NCI-H2227 (cell line): ENCODE measurements around the gene MRPL19.
"Not testable (repeated sequence)": the region's sequence is repeated elsewhere in the genome, so short reads cannot be mapped to it uniquely, and the experiment has no call there.

Source experiments
- DNase-seq: peaks from one replicate; lab custom pipeline; 2025; ENCODE audit not compliant: unreplicated experiment; lab: John Stamatoyannopoulos, UW

Gene MRPL19

DNA sequence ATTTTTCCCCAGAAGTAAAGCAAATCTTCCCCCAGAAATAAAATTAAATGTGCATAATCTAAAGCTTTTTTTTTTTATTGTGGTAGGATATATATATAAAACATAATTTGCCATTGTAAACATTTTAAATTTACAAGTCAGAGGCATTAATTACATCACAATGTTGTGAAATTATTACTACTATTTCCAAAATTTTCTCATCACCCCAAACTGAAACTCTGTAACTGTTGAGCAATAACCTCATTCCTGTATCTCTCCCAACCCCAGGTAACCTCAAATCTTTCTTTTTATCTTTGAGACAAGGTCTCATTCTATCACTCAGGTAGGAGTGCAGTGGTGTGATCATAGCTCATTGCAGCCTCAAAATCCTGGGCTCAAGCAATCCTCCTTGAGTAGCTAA, 11.2 kb downstream of the MRPL19 start:
- DNase-seq = no peak

DNA sequence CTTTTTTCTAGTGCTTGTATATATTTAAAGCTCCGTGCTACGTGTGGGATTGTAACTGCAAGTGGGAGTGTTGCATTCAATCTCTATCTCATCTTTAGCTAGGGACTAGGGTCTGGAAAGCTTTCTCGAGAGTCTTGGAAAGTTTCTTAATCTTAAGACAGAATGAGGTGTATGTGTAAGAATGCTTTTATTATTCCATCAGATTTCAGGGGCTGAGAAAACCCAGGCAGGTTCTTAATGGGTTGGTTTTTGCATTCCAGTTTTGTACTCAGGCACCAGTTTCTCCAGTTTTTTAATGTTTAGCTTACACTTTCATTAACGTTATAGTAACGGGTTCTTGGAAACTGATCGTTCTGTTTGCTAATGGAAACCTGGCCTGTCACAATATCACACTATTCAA, 20.3 kb downstream of the MRPL19 start:
- DNase-seq = no peak

- DNase-seq = no peak
Observed at GRCh38 chr2:75667884-75668283, 21.3 kb downstream of the MRPL19 start.

DNA sequence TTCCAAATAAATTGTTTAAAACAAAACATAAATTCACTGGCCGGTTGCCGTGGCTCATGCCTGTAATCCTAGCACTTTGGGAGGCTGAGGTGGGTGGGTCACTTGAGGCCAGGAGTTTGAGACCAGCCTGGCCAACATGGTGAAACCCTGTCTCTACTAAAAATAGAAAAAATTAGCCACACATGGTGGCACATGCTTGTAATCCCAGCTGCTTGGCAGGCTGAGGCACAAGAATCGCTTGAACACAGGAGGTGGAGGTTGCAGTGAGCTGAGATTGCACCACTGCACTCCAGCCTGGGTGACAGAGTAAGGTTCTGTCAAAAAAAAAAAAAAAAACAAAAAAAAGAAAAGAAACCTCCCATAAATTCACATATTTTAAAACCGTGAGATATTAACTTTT, 28.8 kb downstream of the MRPL19 start:
- DNase-seq = not testable (repeated sequence)

DNA sequence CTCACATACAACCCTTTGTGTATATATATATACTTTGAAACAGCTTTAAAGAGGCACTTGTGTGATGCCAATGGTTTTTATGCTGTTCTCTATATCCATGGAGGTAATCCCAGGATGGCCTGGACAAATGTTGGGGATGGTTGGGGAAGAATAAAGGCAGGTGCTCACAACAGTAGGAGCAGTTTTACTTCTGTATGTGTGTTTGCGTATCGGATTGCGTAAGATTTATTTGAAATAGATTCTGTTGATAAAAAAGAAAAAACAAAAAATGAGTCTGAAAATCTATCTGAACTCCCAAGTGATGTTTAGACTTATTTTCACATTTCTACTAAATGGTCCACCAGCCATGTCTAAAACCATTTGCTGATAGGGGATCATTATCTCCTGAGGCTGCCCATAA, 29.3 kb downstream of the MRPL19 start:
- no peak for DNase-seq

- no peak for DNase-seq
Observed at GRCh38 chr2:75676464-75676863, 29.9 kb downstream of the MRPL19 start.

GRCh38 chr2:75679556-75679955, 33.0 kb downstream of the MRPL19 start:
- DNase-seq = no peak

GRCh38 chr2:75680402-75680801, 33.8 kb downstream of the MRPL19 start:
- no peak for DNase-seq

- not testable (repeated sequence) for DNase-seq
Observed at GRCh38 chr2:75683430-75683829, 36.8 kb downstream of the MRPL19 start.

GRCh38 chr2:75688196-75688595, 41.6 kb downstream of the MRPL19 start:
- no peak for DNase-seq

DNA sequence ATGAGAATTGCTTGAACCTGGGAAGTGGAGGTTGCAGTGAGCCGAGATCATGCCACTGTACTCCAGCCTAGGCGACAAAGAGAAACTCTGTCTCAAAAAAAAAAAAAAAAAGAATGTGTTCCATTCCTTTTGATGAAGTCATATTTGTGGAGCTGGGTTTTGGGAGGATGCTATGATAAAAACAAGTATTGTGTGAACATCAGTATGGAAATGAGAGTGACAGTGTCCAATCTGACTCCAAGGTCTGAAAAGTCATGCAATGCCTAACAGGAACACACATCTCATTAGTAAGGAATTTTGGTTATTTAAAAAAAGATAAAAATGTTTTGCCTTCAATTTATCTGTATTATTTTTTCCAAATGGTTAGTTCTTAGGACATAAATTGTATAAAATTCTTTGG, 52.3 kb downstream of the MRPL19 start:
- no peak for DNase-seq

GRCh38 chr2:75702593-75702992, 56.0 kb downstream of the MRPL19 start:
- no peak for DNase-seq

- DNase-seq = no peak
Observed at GRCh38 chr2:75703589-75704287, 57.2 kb downstream of the MRPL19 start.

DNA sequence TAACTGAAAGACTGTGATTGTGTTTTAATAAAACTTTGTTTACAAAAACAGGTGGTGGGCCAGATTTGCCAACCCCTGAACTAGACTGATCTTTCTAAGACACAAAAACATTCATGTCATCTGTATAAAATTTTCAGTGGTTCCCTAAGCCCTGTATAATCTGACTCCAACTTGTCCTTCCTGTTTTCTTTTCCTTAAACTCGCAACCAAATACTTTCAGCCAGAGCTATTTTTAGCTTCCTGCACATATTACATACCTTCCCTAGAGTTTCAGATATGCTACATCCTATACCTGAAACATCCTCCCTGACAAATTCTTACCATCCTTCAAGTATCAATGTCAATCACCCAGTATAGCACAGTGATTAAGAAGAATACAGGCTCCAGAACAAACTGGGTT, 59.3 kb downstream of the MRPL19 start:
- no peak for DNase-seq

GRCh38 chr2:75707901-75708300, 61.3 kb downstream of the MRPL19 start:
- DNase-seq = no peak

DNA sequence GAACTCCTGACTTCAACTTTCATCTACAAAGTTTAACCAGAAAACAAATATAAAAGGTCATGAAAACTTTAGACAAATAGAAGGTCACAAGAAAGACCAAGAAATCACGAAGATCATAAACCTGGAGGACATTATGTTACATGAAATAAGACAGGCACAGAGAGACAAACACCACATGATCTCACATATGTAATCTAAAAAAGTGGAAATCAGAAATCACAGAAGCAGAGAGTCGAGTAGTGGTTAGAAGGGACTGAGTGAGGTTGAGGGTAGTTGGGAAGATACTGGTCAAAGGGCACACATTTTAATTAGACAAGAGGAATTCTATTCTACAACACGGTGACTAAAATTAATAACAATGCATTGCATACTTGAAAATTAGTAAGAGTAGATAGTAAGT, 62.7 kb downstream of the MRPL19 start:
- DNase-seq = no peak

DNA sequence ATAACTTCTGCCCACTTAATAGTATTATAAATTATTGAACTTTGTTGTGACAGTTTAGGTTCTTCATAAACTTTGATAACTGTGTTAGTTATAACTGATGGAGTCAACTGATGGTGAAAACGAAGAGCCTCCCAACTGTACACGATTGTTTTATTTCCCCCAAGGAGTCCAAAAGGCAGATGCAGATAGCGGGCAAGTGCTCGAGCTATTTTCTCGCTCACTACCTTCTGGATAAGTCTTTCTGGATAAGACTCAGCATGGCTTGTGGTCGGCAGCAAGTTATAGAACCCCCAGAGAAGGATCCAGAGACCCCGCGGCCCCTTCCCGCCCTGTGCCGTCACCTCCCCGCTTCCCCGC, 63.6 kb downstream of the MRPL19 start:
- no peak for DNase-seq

DNA sequence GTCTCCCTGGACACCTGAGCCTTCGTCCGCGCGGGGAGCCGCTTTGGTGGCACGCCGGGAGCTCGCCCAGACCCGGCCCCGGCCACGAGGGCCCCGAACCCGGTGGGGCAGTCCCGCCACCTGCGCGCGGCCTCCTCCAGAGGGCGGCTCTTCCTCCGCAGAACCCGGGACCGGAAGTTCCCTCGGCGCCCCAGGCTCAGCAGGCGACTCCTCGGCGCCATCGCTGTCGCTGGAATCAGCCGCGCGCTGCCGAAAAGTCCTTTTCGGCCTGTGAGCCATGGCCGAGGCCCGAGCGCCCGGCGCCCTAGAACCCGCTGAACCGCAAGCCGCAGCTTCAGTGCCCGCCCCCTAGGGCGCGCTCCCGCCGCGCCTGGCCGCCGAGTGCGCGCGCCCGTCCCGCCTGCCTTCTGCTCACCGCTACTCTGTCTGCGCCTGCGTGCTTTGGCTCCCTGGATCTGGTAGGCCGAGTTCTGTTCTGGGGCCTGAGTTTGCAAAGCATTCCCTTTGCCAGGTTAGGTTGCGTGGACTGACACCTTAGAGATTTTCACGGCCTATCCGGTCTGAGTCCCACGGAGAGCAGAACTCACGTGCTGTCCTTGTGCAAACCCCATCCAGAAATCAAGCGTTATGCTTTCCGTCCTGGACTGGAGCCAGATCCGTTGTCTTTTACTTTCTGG, 64.1 kb downstream of the MRPL19 start, which contains the start of gene GCFC2:
Gene GCFC2 (minus strand): TSS at position 339 of the 677 bp plus-strand sequence. CDS start 60 bp downstream, at position 279.
- DNase-seq = peak; percentile 92

DNA sequence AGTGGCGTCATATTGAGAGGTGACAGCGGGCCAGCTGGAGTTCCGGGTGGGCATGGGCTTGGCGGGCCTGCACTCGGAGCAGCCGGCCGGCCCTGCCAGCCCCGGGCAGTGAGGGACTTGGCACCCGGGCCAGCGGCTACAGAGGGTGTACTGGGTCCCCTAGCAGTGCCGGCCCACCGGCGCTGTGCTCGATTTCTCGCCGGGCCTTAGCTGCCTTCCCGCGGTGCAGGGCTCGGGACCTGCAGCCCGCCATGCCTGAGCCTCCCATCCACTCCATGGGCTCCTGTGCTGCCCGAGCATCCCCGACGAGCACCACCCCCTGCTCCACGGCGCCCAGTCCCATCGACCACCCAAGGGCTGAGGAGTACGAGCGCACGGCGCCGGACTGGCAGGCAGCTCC, 65.0 kb downstream of the MRPL19 start:
- DNase-seq = not testable (repeated sequence)

GRCh38 chr2:75716406-75716805, 69.8 kb downstream of the MRPL19 start:
- no peak for DNase-seq

DNA sequence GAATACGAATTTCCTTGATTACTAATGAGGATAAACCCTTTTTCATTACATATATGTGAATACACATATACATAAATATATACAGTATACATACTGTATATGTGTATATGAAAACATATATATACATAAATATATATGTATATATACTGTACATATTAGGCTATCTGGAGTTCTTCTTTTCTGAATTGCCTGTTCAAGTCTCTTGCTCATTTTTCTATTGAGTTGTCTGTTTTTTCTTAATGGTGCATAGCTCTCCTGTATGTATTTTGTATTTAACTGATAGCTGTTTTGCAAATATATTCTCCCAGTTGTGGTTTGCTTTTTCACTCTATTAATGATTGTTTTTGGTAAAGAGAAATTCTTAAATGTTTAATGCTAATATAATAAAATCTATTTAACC, 73.0 kb downstream of the MRPL19 start:
- DNase-seq = no peak

GRCh38 chr2:75720525-75720924, 73.9 kb downstream of the MRPL19 start:
- no peak for DNase-seq

GRCh38 chr2:75722687-75723086, 76.1 kb downstream of the MRPL19 start:
- DNase-seq = no peak
